IPS-18a (cell line): ENCODE data around the gene ADCY3.

Experiments
- H3K27ac ChIP-seq: one replicate; pipeline ENCODE4 v1.5.1; 2013; ENCODE audit warnings: low read length
- H3K27me3 ChIP-seq: one replicate; pipeline ENCODE4 v1.6.1; 2013; ENCODE audit warnings: mild to moderate bottlenecking, low read length; ENCODE audit not compliant: control insufficient read depth, insufficient read depth
- H3K36me3 ChIP-seq: one replicate; pipeline ENCODE4 v1.6.1; 2013; ENCODE audit warnings: low read depth, low read length; ENCODE audit not compliant: control insufficient read depth
- H3K4me1 ChIP-seq: one replicate; pipeline ENCODE4 v1.6.1; 2013; ENCODE audit warnings: low read depth, low read length; ENCODE audit not compliant: control insufficient read depth
- H3K4me3 ChIP-seq: one replicate; pipeline ENCODE4 v1.5.1; 2013; ENCODE audit warnings: low read length
- H3K9ac ChIP-seq: one replicate; pipeline ENCODE4 v1.6.1; 2013; ENCODE audit warnings: mild to moderate bottlenecking, low read length, moderate library complexity
- H3K9me3 ChIP-seq: one replicate; pipeline ENCODE4 v1.6.1; 2013; ENCODE audit warnings: low read depth, low read length; ENCODE audit not compliant: control insufficient read depth

The ADCY3 gene

GRCh38 chr2:24899361-24899910 lies 20.6 kb downstream of the ADCY3 start:
- Histone ChIP-seq H3K9me3 (peaks cover 6% of the 10 kb centered on the region), H3K36me3 (no peaks in the 10 kb centered on the region), H3K4me1 (peaks cover 10% of the 10 kb centered on the region), H3K9ac (no peak overlapping the region), H3K4me3 (no peak overlapping the region), H3K27ac (no peak overlapping the region), H3K27me3 (no peaks in the 10 kb centered on the region)

- Histone ChIP-seq H3K27me3 (no peaks in the 10 kb centered on the region), H3K27ac (no peak overlapping the region), H3K36me3 (no peaks in the 10 kb centered on the region), H3K9ac (no peak overlapping the region), H3K4me3 (no peak overlapping the region), H3K4me1 (peaks cover 8% of the 10 kb centered on the region), H3K9me3 (peaks cover 7% of the 10 kb centered on the region)
Measured at GRCh38 chr2:24898122-24899109, 21.6 kb downstream of the ADCY3 start.

GRCh38 chr2:24894750-24895149 lies 25.3 kb downstream of the ADCY3 start:
- peaks cover 8% of the 10 kb centered on the region for H3K4me1 ChIP-seq
- H3K27ac ChIP-seq, result no peak overlapping the region
- H3K36me3 ChIP-seq, result no peaks in the 10 kb centered on the region
- H3K27me3 ChIP-seq, result no peaks in the 10 kb centered on the region
- H3K4me3 ChIP-seq, result no peak overlapping the region
- no peak overlapping the region for H3K9ac ChIP-seq
- peaks cover 7% of the 10 kb centered on the region for H3K9me3 ChIP-seq

- H3K36me3 ChIP-seq, result no peaks in the 10 kb centered on the region
- H3K4me1 ChIP-seq, result peaks cover 6% of the 10 kb centered on the region
- H3K27me3 ChIP-seq, result no peaks in the 10 kb centered on the region
- peaks cover 7% of the 10 kb centered on the region for H3K9me3 ChIP-seq
- no peak overlapping the region for H3K27ac ChIP-seq
- no peak overlapping the region for H3K9ac ChIP-seq
- H3K4me3 ChIP-seq, result no peak overlapping the region
Measured at GRCh38 chr2:24893934-24894333, 26.1 kb downstream of the ADCY3 start.

- Histone ChIP-seq H3K36me3 (no peaks in the 10 kb centered on the region), H3K9ac (no peak overlapping the region), H3K27me3 (no peaks in the 10 kb centered on the region), H3K4me1 (no peaks in the 10 kb centered on the region), H3K27ac (no peak overlapping the region), H3K4me3 (no peak overlapping the region), H3K9me3 (peaks cover 7% of the 10 kb centered on the region)
Measured at GRCh38 chr2:24892928-24893327, 27.1 kb downstream of the ADCY3 start.

GRCh38 chr2:24891201-24891600 lies 28.8 kb downstream of the ADCY3 start:
- Histone ChIP-seq H3K4me1 (no peaks in the 10 kb centered on the region), H3K27me3 (no peaks in the 10 kb centered on the region), H3K36me3 (no peaks in the 10 kb centered on the region), H3K4me3 (no peak overlapping the region), H3K9ac (no peak overlapping the region), H3K27ac (no peak overlapping the region), H3K9me3 (peaks cover 7% of the 10 kb centered on the region)

- Histone ChIP-seq H3K4me1 (no peaks in the 10 kb centered on the region), H3K4me3 (no peak overlapping the region), H3K9ac (no peak overlapping the region), H3K27ac (no peak overlapping the region), H3K36me3 (no peaks in the 10 kb centered on the region), H3K27me3 (no peaks in the 10 kb centered on the region), H3K9me3 (no peaks in the 10 kb centered on the region)
Measured at GRCh38 chr2:24889221-24889620, 30.8 kb downstream of the ADCY3 start.

- H3K4me1 ChIP-seq, result no peaks in the 10 kb centered on the region
- no peaks in the 10 kb centered on the region for H3K27me3 ChIP-seq
- no peak overlapping the region for H3K27ac ChIP-seq
- no peak overlapping the region for H3K4me3 ChIP-seq
- H3K9me3 ChIP-seq, result no peaks in the 10 kb centered on the region
- no peak overlapping the region for H3K9ac ChIP-seq
- no peaks in the 10 kb centered on the region for H3K36me3 ChIP-seq
Measured at GRCh38 chr2:24888177-24888576, 31.9 kb downstream of the ADCY3 start.

- H3K27me3 ChIP-seq, result no peaks in the 10 kb centered on the region
- no peaks in the 10 kb centered on the region for H3K9me3 ChIP-seq
- H3K36me3 ChIP-seq, result no peaks in the 10 kb centered on the region
- no peak overlapping the region for H3K27ac ChIP-seq
- no peaks in the 10 kb centered on the region for H3K4me1 ChIP-seq
- no peak overlapping the region for H3K9ac ChIP-seq
- no peak overlapping the region for H3K4me3 ChIP-seq
Measured at GRCh38 chr2:24887307-24887874, 32.6 kb downstream of the ADCY3 start.

GRCh38 chr2:24886691-24887304 lies 33.2 kb downstream of the ADCY3 start:
- Histone ChIP-seq H3K9me3 (no peaks in the 10 kb centered on the region), H3K27ac (no peak overlapping the region), H3K4me3 (no peak overlapping the region), H3K36me3 (no peaks in the 10 kb centered on the region), H3K4me1 (no peaks in the 10 kb centered on the region), H3K27me3 (no peaks in the 10 kb centered on the region), H3K9ac (no peak overlapping the region)

- Histone ChIP-seq H3K4me1 (no peaks in the 10 kb centered on the region), H3K9me3 (no peaks in the 10 kb centered on the region), H3K9ac (no peak overlapping the region), H3K27ac (no peak overlapping the region), H3K36me3 (no peaks in the 10 kb centered on the region), H3K27me3 (no peaks in the 10 kb centered on the region), H3K4me3 (no peak overlapping the region)
Measured at GRCh38 chr2:24886126-24886501, 33.9 kb downstream of the ADCY3 start.
